PC-9 (cell line): ENCODE measurements around the gene ATP11A.

Source experiments
- EZH2 ChIP-seq: fragments of 200-600 bp; sonication (generic); IDR thresholded peaks from 2 replicates; pipeline ENCODE4 v1.8.0; 2017; ENCODE audit warnings: antibody characterized with exemption, low read depth
- TF ChIP-seq, protein P1 (sequence below): fragments of 200-600 bp; sonication (generic); conservative IDR thresholded peaks from 2 replicates; pipeline ENCODE4 v1.6.1; 2017; ENCODE audit warnings: mixed run types, antibody characterized with exemption, mild to moderate bottlenecking, moderate library complexity

DNA sequence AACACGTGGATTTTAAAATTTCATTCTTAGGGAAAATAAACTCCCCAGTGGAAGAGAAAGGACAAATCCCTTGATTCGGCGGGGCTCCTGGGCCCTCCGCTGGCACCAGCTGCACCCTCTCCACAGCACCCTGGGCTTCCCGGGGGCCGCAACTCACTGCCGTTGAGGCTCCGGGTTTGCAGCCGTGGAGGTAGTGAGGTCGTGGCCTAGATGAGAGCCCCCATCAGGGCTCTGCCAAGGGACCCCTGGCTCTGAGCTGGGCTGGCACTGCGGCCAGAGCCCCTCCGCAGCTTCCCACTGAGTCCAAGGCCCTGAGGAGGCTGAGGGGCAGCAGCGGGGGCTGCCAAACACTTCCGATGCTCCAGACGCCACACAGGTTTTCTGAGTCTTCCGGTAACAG, 145.5 kb downstream of the ATP11A start:
- TF ChIP-seq, protein P1, sequence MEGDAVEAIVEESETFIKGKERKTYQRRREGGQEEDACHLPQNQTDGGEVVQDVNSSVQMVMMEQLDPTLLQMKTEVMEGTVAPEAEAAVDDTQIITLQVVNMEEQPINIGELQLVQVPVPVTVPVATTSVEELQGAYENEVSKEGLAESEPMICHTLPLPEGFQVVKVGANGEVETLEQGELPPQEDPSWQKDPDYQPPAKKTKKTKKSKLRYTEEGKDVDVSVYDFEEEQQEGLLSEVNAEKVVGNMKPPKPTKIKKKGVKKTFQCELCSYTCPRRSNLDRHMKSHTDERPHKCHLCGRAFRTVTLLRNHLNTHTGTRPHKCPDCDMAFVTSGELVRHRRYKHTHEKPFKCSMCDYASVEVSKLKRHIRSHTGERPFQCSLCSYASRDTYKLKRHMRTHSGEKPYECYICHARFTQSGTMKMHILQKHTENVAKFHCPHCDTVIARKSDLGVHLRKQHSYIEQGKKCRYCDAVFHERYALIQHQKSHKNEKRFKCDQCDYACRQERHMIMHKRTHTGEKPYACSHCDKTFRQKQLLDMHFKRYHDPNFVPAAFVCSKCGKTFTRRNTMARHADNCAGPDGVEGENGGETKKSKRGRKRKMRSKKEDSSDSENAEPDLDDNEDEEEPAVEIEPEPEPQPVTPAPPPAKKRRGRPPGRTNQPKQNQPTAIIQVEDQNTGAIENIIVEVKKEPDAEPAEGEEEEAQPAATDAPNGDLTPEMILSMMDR, result no peak
- TF ChIP-seq EZH2, result no peak
